Natural killer cell (primary cell): ENCODE measurements around the gene OR52B2. TPM values are rescaled to one million over a fixed set of nuclear protein-coding genes. Genes with fewer than 3 reads are reported as not detected.

ENCODE experiments used
- ATAC-seq, 3 donors: fragments of 150-1000 bp in 2 of 3; fragments of 200-7000 bp in 1 of 3; cut with Tn5 transposase; 1 replicate in 1 of 3; 2 replicates in 2 of 3; pipeline ENCODE4 v1.10.0; 2021; ENCODE audit warnings: mild to moderate bottlenecking in 2 of 3, moderate library complexity in 2 of 3
- DNase-seq, 2 donors: peaks; one replicate each; pipeline versions ENCODE4 v3.0.0 to v3.0.0-alpha.2; 2013 to 2021; ENCODE audit warnings: mixed read lengths in 1 of 2
- H3K27ac ChIP-seq: one replicate; pipeline ENCODE4 v1.5.1; 2013; ENCODE audit warnings: mild to moderate bottlenecking, low read length
- H3K27me3 ChIP-seq: one replicate; pipeline ENCODE4 v1.6.1; 2013; ENCODE audit warnings: low read length; ENCODE audit not compliant: control insufficient read depth, insufficient read depth
- H3K36me3 ChIP-seq: one replicate; pipeline ENCODE4 v1.6.1; 2013; ENCODE audit warnings: low read length; ENCODE audit not compliant: control insufficient read depth, insufficient read depth
- H3K4me1 ChIP-seq: one replicate; pipeline ENCODE4 v1.6.1; 2013; ENCODE audit warnings: low read length; ENCODE audit not compliant: control insufficient read depth, insufficient read depth
- H3K4me3 ChIP-seq: one replicate; pipeline ENCODE4 v1.5.1; 2013; ENCODE audit warnings: low read length
- H3K9me3 ChIP-seq: one replicate; pipeline ENCODE4 v1.6.1; 2013; ENCODE audit warnings: low read length; ENCODE audit not compliant: control insufficient read depth, insufficient read depth
- H3K27ac Mint-ChIP-seq, 2 donors: one replicate each; pipeline ENCODE4 v1.8.0; 2022; ENCODE audit warnings: mild to moderate bottlenecking in 2 of 2, mixed read lengths in 2 of 2, moderate library complexity in 1 of 2
- H3K27me3 Mint-ChIP-seq, 2 donors: one replicate each; pipeline ENCODE4 v1.8.0; 2022; ENCODE audit warnings: low read depth in 2 of 2, mixed read lengths in 2 of 2
- H3K36me3 Mint-ChIP-seq: one replicate; pipeline ENCODE4 v1.8.0; 2022; ENCODE audit warnings: mixed read lengths
- H3K4me1 Mint-ChIP-seq, 2 donors: one replicate each; pipeline ENCODE4 v1.8.0; 2022; ENCODE audit warnings: mixed read lengths in 2 of 2
- H3K4me3 Mint-ChIP-seq: one replicate; pipeline ENCODE4 v1.8.0; 2022; ENCODE audit warnings: mild to moderate bottlenecking, moderate library complexity, mixed read lengths
- H3K9me3 Mint-ChIP-seq, 2 donors: one replicate each; pipeline ENCODE4 v1.8.0; 2022; ENCODE audit warnings: mixed read lengths in 2 of 2
- CTCF ChIP-seq: fragments of 200-600 bp; IDR thresholded peaks from one replicate; pipeline ENCODE4 v1.8.0; 2022; ENCODE audit warnings: antibody characterized with exemption
- WGBS: methylation state at CpG from one replicate; pipeline ENCODE4 v1.1.7; 2013; ENCODE audit warnings: missing lambda C conversion rate; ENCODE audit not compliant: insufficient coverage; 5-methylcytosine and 5-hydroxymethylcytosine counted together
- intact Hi-C: fragments of 100-400 bp; cut with micrococcal nuclease; formaldehyde crosslinking; loops from one replicate; pipeline ENCODE4 v1.14.2; 2022
- total RNA-seq, 4 donors: library from RNA; stranded (reverse); fragments of 120-200 nt in 1 of 4; gene quantifications; one replicate each; pipeline versions ENCODE4 v1.2.3 to v1.2.4, GENCODE V29; 2013 to 2022

OR52B2 gene
- total RNA-seq, 3 donors from 2014 or later (not counting 1 experiment from before 2014, with no cell fraction given): 0.35 TPM; not detected in 2

- ATAC-seq: peak; percentile 50 to 80 (median 74)
- Histone ChIP-seq H3K27me3 (no peaks in the 10 kb centered on the region), H3K27ac (peak overlapping the region; percentile 82), H3K9me3 (no peaks in the 10 kb centered on the region), H3K4me1 (peaks cover 66% of the 10 kb centered on the region), H3K4me3 (no peak overlapping the region), H3K36me3 (peaks cover 4% of the 10 kb centered on the region)
- Mint-ChIP-seq H3K9me3 (peaks cover 0 to 3% of the 10 kb centered on the region in 2 donors), H3K27ac (peak overlapping the region; percentile 89 to 90), H3K27me3 (no peaks in the 10 kb centered on the region), H3K36me3 (no peaks in the 10 kb centered on the region), H3K4me3 (peak overlapping the region; percentile 84), H3K4me1 (peaks cover 91 to 94% of the 10 kb centered on the region in 2 donors)
- 44% methylated on average over 4 of the region's 4 CpGs for WGBS
- peak; percentile 60 to 61 for DNase-seq
- intact Hi-C loops: loop anchor here (1.0 to 5.0 kb wide), 3 partner anchors 27 to 281 kb away; partner anchors contain the start of genes ARFIP2, FHIP1B and TIMM10B
- no peak for TF ChIP-seq CTCF
These were observed 30.8 kb upstream of the OR52B2 start for GRCh38 chr11:6200975-6201374.

GRCh38 chr11:6199174-6199810, 29.2 kb upstream of the OR52B2 start, which contains the start of gene OR52W1:
Gene OR52W1 (plus strand): TSS chr11:6199224. CDS start chr11:6199224, 0 bp downstream.
- intact Hi-C loops: no loop called here
- 97% methylated on average over 5 of the region's 5 CpGs for WGBS
- Mint-ChIP-seq H3K27ac (peak within 1 kb of the TSS; percentile 89 to 90), H3K4me1 (peaks cover 82 to 86% of the 10 kb centered on the region in 2 donors), H3K27me3 (no peaks in the 10 kb centered on the region), H3K9me3 (peaks cover 0 to 3% of the 10 kb centered on the region in 2 donors), H3K36me3 (no peaks in the 10 kb centered on the region), H3K4me3 (peak within 1 kb of the TSS; percentile 23)
- DNase-seq (no peak), ATAC-seq (no peak)
- TF ChIP-seq CTCF: no peak
- Histone ChIP-seq H3K27ac (no peak within 1 kb of the TSS), H3K4me3 (no peak within 1 kb of the TSS), H3K4me1 (peaks cover 62% of the 10 kb centered on the region), H3K9me3 (no peaks in the 10 kb centered on the region), H3K36me3 (no peaks in the 10 kb centered on the region), H3K27me3 (no peaks in the 10 kb centered on the region)

GRCh38 chr11:6197466-6198200, 27.5 kb upstream of the OR52B2 start:
- peaks cover 49% of the 10 kb centered on the region for H3K4me1 ChIP-seq
- no peak for DNase-seq
- Mint-ChIP-seq H3K4me1 (peaks cover 66 to 74% of the 10 kb centered on the region in 2 donors), H3K36me3 (no peaks in the 10 kb centered on the region), H3K27me3 (no peaks in the 10 kb centered on the region), H3K9me3 (no peaks in the 10 kb centered on the region), H3K4me3 (peak overlapping the region; percentile 62), H3K27ac (peak overlapping the region; percentile 86 to 90)
- no peak overlapping the region for H3K27ac ChIP-seq
- ATAC-seq: no peak
- no peak for TF ChIP-seq CTCF
- H3K4me3 ChIP-seq: no peak overlapping the region
- no peaks in the 10 kb centered on the region for H3K36me3 ChIP-seq
- no peaks in the 10 kb centered on the region for H3K27me3 ChIP-seq
- intact Hi-C loops: no loop called here
- WGBS: 87% methylated on average over 4 of the region's 4 CpGs
- H3K9me3 ChIP-seq: no peaks in the 10 kb centered on the region
